HG02610 (cell line): ENCODE results near the gene RAB44.
A peak's percentile ranks its signal among the peaks of the same experiment; 100 is the strongest.

ENCODE experiments used
- ATAC-seq: cut with Tn5 transposase; IDR thresholded peaks from one replicate; pipeline ENCODE4 v1.9.1; 2021; ENCODE audit warnings: mild to moderate bottlenecking, moderate library complexity; ENCODE audit not compliant: unreplicated experiment

The RAB44 gene

DNA sequence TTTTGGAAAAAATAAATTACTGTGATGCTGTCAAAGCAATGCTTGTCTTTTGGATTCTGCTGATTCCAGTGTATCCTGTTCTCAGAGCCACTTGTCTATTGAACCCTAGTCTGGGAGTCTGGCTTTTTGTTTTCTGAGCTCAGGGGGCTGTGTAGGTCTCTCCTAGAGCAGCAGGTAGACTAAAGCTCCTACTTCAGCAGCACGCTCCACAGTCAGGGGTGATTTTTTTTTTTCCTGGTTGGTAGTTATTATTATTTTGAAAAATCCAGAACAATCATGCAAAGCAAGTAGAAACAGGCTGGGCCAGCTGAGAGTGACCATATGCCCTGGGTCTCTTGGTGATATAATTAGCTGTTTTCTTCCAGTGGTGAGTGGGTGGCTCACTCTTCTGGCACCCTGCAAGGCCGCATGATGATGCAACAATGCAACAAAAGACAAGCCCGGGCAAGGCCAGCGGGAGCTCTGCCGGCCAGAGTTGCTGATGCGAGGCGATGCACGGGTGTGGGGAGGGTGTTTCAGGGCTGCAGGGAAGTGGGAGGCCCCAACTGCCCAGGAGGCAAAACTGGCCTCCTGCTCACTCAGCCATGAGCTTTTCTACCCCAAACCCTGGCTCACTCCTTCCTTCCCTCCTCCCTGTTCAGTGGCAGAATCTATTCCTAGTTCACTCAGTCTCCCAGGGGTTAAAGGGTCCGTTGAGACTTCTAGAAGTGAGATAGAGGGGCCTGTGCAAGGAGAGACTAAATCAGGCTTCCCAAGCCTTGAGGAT lies 30.6 kb upstream of the RAB44 start:
- peak; percentile 68 for ATAC-seq

- ATAC-seq = no peak
Observed at GRCh38 chr6:36668591-36668990, 29.0 kb upstream of the RAB44 start.

GRCh38 chr6:36669002-36669401 lies 28.6 kb upstream of the RAB44 start:
- no peak for ATAC-seq

- no peak for ATAC-seq
Observed at GRCh38 chr6:36670271-36670670, 27.4 kb upstream of the RAB44 start.

- ATAC-seq = no peak
Observed at GRCh38 chr6:36671687-36672375, 25.8 kb upstream of the RAB44 start.

- no peak for ATAC-seq
Observed at GRCh38 chr6:36673882-36674281, 23.7 kb upstream of the RAB44 start.

- ATAC-seq = no peak
Observed at GRCh38 chr6:36674942-36675341, 22.7 kb upstream of the RAB44 start.

- ATAC-seq = no peak
Observed at GRCh38 chr6:36676141-36677058, 21.2 kb upstream of the RAB44 start.

- no peak for ATAC-seq
Observed at GRCh38 chr6:36677059-36677749, 20.4 kb upstream of the RAB44 start.

DNA sequence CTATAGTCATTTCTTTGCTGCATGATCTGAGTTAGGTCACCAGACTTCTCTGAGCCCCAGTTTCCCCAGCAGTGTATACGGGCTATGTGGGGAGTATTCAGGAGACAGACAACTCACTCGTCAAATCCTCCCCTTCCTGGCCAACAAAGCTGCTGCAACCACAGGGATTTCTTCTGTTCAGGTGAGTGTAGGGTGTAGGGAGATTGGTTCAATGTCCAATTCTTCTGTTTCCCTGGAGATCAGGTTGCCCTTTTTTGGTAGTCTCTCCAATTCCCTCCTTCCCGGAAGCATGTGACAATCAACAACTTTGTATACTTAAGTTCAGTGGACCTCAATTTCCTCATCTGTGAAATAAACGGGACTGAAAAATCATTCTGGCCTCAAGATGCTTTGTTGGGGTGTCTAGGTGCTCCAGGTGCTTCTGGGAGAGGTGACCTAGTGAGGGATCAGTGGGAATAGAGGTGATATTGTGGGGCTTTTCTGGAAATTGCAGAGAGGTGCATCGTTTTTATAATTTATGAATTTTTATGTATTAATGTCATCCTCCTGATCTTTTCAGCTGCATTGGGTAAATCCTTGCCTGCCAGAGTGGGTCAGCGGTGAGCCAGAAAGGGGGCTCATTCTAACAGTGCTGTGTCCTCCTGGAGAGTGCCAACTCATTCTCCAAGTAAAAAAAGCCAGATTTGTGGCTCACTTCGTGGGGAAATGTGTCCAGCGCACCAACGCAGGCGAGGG lies 19.7 kb upstream of the RAB44 start:
- ATAC-seq = no peak

- ATAC-seq = peak; percentile 50
Observed at GRCh38 chr6:36678488-36679042, 19.1 kb upstream of the RAB44 start, which contains the start of gene CDKN1A. Gene CDKN1A (plus strand): TSS chr6:36678714. CDS start chr6:36684102, 5,388 bp downstream.

GRCh38 chr6:36679043-36679833 lies 18.4 kb upstream of the RAB44 start:
- no peak for ATAC-seq

DNA sequence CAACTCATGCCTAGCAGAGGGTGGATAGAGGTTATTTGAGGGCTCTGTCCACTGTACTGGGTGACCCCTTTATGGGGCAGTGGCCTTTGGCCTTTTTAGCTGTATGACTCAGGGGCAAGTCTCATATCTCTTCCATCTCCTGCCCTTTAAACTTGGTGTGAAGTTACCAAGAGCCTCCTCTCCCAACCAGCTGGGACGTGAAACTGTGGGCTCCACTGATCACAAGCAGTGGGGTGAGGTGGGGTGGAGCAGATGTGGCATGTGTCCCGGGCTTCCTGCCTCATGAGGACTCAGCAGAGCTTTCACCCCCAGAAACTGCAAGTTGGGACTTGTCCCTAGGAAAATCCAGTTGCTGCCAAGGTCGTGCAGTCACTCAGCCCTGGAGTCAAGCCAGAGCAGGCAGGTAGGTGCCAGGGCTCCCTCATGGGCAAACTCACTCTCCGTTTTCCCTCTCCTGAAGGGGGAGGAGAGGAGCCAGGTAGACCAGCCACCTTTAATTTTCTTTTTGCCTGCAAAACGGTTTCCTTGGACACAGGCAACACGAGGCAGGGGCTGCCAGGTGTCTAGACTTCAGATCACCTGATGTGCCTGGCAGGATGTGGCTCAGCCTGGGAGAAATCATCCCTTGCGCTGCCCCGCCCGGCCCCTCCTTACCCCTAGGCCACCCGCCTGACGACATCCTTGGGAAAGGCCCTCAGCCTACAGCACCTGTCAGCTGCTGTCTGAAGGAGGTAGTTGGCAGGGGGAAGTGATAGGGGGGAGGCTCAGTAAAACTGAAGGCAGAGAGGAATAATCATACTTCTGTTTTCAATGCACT lies 15.1 kb upstream of the RAB44 start:
- peak; percentile 25 for ATAC-seq

DNA sequence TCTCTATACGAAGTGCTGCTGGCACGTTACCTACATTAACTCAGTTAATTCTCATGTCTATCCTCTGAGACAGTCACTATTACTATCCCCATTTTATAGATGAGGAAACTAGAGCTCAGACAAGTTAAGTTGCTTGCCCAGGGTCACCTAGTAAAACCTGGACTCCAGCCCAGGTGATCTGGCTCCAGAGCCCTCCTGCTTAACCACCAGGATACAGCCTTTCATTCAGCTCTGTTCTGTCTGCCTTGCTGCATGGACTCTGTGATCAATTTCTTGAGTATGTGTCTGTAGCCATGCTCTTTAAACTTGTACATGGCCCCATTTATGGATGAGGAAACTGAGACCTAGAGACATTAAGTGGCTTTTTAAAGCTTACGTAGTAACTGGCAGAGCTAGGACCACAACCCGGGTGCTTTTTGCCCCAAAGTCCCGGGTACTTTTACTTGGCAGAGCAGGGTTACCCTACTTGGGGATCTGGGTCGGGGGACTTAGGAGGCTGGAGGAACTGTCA lies 14.4 kb upstream of the RAB44 start:
- ATAC-seq = no peak

DNA sequence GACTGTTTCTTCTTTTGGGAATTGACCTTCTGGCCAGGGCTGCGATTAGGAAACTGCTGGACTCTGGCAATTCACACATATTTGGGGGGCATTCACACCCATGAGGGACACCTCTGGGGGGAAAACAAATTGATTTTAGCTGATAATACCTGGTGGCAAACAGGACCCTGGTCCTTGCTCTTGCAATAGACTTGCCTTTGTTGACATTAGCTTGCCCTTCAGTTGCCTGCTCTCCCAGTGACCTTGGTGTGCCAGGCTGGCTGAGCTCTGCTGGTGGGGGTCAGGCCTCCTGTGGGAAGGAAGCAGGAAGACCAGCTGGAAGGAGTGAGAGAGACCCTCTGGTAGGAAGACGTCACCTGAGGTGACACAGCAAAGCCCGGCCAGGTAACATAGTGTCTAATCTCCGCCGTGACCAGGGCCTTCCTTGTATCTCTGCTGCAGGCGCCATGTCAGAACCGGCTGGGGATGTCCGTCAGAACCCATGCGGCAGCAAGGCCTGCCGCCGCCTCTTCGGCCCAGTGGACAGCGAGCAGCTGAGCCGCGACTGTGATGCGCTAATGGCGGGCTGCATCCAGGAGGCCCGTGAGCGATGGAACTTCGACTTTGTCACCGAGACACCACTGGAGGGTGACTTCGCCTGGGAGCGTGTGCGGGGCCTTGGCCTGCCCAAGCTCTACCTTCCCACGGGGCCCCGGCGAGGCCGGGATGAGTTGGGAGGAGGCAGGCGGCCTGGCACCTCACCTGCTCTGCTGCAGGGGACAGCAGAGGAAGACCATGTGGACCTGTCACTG lies 13.8 kb upstream of the RAB44 start:
- ATAC-seq = no peak

DNA sequence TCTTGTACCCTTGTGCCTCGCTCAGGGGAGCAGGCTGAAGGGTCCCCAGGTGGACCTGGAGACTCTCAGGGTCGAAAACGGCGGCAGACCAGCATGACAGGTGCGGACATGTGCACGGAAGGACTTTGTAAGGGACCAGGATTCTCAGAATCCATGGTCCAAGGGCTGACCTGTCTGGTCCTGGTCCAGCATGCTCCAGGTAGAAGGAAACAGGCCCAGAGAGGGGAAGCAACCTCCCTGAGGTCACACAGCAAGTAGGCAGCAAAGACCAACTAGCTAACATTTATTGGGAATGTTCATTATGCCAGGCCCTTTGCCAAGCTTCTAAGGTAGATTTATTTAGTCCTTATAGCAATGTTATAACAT lies 13.2 kb upstream of the RAB44 start:
- no peak for ATAC-seq
